ENCODE data around the gene SLC4A2. TPM values are rescaled to one million over a fixed set of nuclear protein-coding genes. Genes with fewer than 3 reads are reported as not detected.

The SLC4A2 gene
- polyA plus RNA-seq, 3 donors, result 70.5 to 87.7 (median 73.5) TPM

DNA sequence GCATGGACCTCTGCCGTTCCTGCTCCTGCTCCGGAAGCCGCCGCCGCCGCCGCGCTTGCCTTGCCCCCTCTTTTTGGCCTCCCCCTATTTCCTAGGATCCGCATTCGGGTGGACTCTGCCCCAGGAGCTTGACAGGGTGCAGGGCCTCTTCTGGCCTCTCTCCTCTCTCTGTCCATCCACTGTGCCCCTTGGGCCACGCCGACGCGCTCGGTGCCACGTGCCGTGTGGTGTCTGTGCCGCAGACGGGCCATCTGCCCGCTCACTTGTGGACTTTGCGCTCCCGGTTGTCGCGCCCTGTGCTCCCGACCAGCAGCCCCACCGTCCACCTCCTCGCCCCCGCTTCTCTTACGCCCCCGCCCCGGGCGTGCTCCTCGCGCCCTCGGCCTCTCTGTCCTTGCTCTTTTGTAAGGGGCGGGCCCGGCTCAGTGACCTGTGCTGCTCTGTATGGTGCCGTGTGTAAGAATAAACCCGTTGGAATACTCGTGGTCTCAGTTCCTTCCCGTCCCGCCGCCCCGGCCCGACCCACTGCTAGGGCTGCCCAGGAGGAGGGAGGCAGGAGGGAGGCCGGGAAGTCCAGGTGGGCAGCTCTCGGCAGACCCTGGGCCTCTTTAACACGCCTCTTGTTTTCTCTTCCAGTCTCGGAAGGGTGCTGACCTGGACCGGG is 63.9 kb downstream of the SLC4A2 start:
- DNase-seq (ENCODE audit: low read depth in 3 of 3, low spot score in 2 of 3), result no peak

GRCh38 chr7:151123822-151124464 is 64.6 kb downstream of the SLC4A2 start:
- DNase-seq (ENCODE audit: low read depth in 3 of 3, low spot score in 2 of 3), result peak in 2 of 3 donors; percentile 61 to 76

- no peak for DNase-seq (ENCODE audit: low read depth in 3 of 3, low spot score in 2 of 3)
Observed at GRCh38 chr7:151124481-151124880, 65.1 kb downstream of the SLC4A2 start.

GRCh38 chr7:151124899-151125399 is 65.6 kb downstream of the SLC4A2 start:
- DNase-seq (ENCODE audit: low read depth in 3 of 3, low spot score in 2 of 3), result no peak

GRCh38 chr7:151125470-151125845 is 66.1 kb downstream of the SLC4A2 start:
- no peak for DNase-seq (ENCODE audit: low read depth in 3 of 3, low spot score in 2 of 3)

- DNase-seq (ENCODE audit: low read depth in 3 of 3, low spot score in 2 of 3), result no peak
Observed at GRCh38 chr7:151125846-151126481, 66.6 kb downstream of the SLC4A2 start.

Other genes with a start within 250 kb of the SLC4A2 start
- 10 to 100 TPM; 41.9 to 77.1 (median 57.5) TPM for gene AOC1, start 207.1 kb upstream of the SLC4A2 start, polyA plus RNA-seq (ENCODE audit: insufficient read length in 3 of 3)
- 10 to 100 TPM; 13.2 to 14.6 (median 14.1) TPM for gene KCNH2, start 81.3 kb upstream of the SLC4A2 start, polyA plus RNA-seq (ENCODE audit: insufficient read length in 3 of 3)
- gene NOS3, start 68.6 kb upstream of the SLC4A2 start, polyA plus RNA-seq (ENCODE audit: insufficient read length in 3 of 3), result 1 to 10 TPM; 6.8 to 7.6 (median 7.0) TPM
- 1 to 10 TPM in 2 of 3 donors, under 1 TPM in 1; 0.99 to 2.3 (median 2.2) TPM for gene ATG9B, start 35.1 kb upstream of the SLC4A2 start, polyA plus RNA-seq (ENCODE audit: insufficient read length in 3 of 3)
- gene ABCB8, start 31.1 kb upstream of the SLC4A2 start, polyA plus RNA-seq (ENCODE audit: insufficient read length in 3 of 3), result 10 to 100 TPM; 15.2 to 18.4 (median 15.5) TPM
- gene ASIC3, start 11.1 kb upstream of the SLC4A2 start, polyA plus RNA-seq (ENCODE audit: insufficient read length in 3 of 3), result 1 to 10 TPM; 1.1 to 2.4 (median 1.2) TPM
- gene CDK5, start 1.7 kb upstream of the SLC4A2 start, polyA plus RNA-seq (ENCODE audit: insufficient read length in 3 of 3), result 10 to 100 TPM; 15.1 to 19.3 (median 17.1) TPM
- 10 to 100 TPM; 44.2 to 50.8 (median 44.9) TPM for gene FASTK, start 21.2 kb downstream of the SLC4A2 start, polyA plus RNA-seq (ENCODE audit: insufficient read length in 3 of 3)
- gene TMUB1, start 23.9 kb downstream of the SLC4A2 start, polyA plus RNA-seq (ENCODE audit: insufficient read length in 3 of 3), result 10 to 100 TPM; 21.1 to 26.4 (median 21.4) TPM
- 10 to 100 TPM; 54.3 to 61.2 (median 60.2) TPM for gene AGAP3, start 26.9 kb downstream of the SLC4A2 start, polyA plus RNA-seq (ENCODE audit: insufficient read length in 3 of 3)
- gene GBX1, start 108.1 kb downstream of the SLC4A2 start, polyA plus RNA-seq (ENCODE audit: insufficient read length in 3 of 3), result under 1 TPM in 2 of 3 donors, not detected in 1; 0.14 to 0.18 TPM
- not detected for gene ASB10, start 127.7 kb downstream of the SLC4A2 start, polyA plus RNA-seq (ENCODE audit: insufficient read length in 3 of 3)
- gene H2BK1, start 150.9 kb downstream of the SLC4A2 start, polyA plus RNA-seq (ENCODE audit: insufficient read length in 3 of 3), result not detected
- 10 to 100 TPM; 23.3 to 24.8 (median 24.3) TPM for gene ABCF2, start 167.6 kb downstream of the SLC4A2 start, polyA plus RNA-seq (ENCODE audit: insufficient read length in 3 of 3)
- 10 to 100 TPM; 20.4 to 22.6 (median 21.4) TPM for gene CHPF2, start 172.9 kb downstream of the SLC4A2 start, polyA plus RNA-seq (ENCODE audit: insufficient read length in 3 of 3)
- 10 to 100 TPM; 52.6 to 58.6 (median 54.5) TPM for gene SMARCD3, start 189.1 kb downstream of the SLC4A2 start, polyA plus RNA-seq (ENCODE audit: insufficient read length in 3 of 3)

Measured in right renal cortex interstitium (tissue), 3 donors.